HG02588 (cell line): ENCODE data around the gene GPC5.
"Not testable (repeated sequence)": the region's sequence is repeated elsewhere in the genome, so short reads cannot be mapped to it uniquely, and the experiment has no call there.

Experiments
- ATAC-seq: cut with Tn5 transposase; IDR thresholded peaks from one replicate; pipeline ENCODE4 v1.9.1; 2021; ENCODE audit warnings: mild to moderate bottlenecking, moderate library complexity; ENCODE audit not compliant: unreplicated experiment

Gene GPC5

DNA sequence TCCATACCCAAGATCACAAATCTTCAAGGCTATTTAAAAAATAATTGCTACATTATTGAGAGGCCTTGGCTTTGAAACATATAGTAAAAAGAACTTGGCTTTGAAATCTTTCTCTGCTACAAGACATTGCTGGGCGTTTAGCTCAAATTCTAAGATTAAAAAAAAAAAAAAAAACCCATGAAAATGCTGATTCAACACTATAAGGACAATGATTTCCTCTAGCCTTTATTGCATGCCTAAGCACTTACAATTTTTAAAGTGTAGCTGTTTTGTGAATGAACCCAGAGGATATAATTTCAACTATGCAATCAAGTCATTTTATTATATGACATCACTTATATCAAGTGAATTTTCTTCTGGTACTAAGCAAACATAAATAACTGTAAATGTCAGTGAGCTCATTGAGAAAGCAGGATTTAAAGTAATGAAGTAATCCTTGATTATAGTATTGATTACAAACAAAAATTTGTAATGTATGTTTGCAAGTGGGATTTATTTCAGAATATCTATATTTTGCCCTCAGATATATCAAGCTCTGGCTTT lies 1488.2 kb downstream of the GPC5 start:
- ATAC-seq = no peak

DNA sequence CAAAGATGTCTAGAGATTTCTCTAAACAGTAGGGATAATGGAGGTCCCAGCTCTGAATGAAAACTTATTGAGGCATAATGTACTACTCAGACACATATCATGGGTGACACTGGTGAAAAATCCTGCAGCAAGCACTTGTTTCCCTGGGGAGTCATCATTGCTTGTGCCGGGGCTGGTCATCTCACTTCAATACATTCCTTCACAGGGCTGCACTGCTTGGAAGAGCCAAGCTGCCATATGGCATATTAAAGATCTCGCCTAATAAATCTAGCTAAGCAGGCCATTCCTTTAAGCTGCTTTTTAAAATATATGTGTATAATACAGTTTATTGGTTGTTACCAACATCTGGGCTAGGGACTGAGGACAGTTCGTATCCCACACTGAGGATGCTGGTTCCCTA lies 1496.0 kb downstream of the GPC5 start:
- ATAC-seq = no peak

DNA sequence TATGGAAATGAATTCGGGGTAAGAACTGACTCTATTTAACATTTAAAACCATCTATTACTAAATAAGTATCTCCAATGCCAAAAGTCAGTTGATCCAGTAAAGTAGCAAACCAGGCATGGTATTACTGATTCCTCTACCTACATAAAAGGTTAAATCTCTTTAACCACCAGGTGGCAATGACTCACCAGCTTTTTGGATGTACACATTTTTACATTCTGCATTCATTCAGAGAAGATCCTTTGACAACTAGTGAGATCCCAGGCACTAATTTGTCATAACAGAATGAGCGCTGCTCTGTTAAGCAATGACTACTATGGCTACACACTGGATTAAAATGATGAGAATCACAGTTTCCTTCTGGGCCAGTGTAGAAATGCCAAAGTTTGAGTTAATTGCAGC lies 1498.4 kb downstream of the GPC5 start:
- no peak for ATAC-seq

DNA sequence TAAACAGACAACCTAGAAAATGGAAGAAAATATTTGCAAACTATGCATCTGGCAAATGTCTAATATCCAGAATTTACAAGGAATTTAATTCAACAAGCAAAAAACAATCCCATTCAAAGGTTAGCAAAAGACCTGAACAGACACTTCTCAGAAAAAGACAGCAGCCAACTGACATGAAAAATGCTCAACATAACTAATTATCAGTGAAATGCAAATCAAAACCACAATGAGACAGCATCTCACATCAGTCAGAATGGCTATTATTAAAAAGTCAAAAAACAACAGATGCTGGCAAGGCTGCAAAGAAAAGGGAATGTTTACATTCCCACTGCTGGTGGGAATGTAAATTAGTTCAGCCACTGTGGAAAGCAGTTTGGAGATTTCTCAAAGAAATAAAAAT lies 1500.5 kb downstream of the GPC5 start:
- ATAC-seq = not testable (repeated sequence)

DNA sequence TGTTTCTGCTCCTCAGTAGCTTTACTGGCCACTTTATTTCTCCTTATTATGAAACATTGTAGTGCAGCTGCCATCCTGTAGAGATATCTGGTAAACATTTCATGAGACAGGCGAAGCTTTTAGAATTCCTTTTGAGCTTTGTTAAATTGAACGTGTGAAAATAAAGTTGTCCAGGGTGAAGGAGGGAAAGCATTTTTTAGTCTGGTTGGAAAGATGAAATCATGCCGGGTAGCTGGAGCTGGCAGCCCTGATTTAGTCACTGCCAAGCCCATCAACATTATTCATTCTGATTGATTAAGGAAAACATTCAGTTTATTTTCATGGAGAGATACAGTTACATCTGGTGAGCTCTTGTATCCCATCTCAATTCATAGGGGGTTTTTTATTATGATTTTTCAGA lies 1502.0 kb downstream of the GPC5 start:
- ATAC-seq = no peak

DNA sequence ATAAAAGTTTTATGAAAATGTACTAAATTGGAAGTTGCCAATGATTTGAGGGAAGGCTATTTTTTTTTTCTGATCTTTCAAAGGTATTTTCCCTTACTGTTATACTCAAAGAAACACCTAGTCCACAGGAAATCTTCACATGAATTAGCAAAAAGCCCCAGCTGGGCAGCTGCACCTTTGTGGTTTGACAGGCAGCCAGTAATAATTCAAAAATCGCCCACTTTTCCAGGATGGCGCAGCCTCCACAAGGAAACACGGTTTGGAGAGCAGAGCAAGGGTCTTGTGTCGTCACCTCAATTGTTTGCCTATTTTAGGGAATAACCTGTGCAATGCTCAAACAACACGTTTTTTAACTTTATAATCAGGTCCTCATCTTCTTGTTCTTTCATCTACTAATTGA lies 1503.3 kb downstream of the GPC5 start:
- ATAC-seq = no peak

DNA sequence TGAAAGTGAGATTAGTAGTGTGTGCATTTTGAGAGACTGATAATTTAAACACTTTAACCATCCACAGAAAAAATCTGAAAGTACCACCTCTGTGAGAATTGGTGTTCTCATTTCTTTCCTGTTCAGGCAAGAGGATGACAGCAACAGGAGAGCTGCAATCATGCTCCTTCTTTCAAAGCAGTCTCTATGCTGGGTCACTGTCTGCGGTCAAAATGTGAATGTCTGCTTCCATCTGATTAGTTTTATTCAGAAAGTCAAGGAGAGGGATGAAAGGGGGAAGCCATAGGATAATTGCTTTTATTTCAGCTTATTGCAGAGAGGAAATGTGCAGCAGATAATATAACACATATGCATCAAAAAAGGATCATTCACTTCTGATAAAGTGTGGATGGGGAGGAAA lies 1514.2 kb downstream of the GPC5 start:
- ATAC-seq = no peak

DNA sequence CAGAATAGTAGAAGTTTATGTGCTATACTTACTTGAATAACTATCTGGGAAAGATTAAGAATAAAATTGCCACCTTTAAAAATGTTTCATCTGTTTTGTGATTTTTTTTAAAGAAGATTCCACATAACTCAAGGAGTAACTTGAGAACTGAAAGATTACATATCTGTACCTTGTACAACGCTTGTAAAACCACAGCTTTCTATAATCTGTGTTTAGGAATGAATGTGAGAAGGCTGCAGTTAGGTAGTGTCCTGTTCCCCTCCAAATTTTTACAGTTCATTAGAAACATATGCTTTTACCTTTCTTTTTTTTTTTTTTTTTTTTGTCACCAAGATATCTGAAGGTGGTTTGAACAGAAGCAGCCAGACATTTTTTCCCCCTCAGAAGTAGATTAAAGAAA lies 1515.4 kb downstream of the GPC5 start:
- no peak for ATAC-seq
